Activated effector memory CD4-positive, alpha-beta T cell treated with Interleukin-2 at 50 U/mL for 16 hours (primary cell): ENCODE results near the gene MAPT.
"Not testable (repeated sequence)": the region's sequence is repeated elsewhere in the genome, so short reads cannot be mapped to it uniquely, and the experiment has no call there.

Experiments
- DNase-seq: peaks from one replicate; pipeline ENCODE4 v3.0.0-alpha.2; 2020

The MAPT gene

DNA sequence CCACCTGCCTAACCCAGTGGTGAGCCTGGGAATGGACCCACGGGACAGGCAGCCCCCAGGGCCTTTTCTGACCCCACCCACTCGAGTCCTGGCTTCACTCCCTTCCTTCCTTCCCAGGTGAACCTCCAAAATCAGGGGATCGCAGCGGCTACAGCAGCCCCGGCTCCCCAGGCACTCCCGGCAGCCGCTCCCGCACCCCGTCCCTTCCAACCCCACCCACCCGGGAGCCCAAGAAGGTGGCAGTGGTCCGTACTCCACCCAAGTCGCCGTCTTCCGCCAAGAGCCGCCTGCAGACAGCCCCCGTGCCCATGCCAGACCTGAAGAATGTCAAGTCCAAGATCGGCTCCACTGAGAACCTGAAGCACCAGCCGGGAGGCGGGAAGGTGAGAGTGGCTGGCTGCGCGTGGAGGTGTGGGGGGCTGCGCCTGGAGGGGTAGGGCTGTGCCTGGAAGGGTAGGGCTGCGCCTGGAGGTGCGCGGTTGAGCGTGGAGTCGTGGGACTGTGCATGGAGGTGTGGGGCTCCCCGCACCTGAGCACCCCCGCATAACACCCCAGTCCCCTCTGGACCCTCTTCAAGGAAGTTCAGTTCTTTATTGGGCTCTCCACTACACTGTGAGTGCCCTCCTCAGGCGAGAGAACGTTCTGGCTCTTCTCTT is 102.1 kb downstream of the MAPT start:
- DNase-seq: no peak

- no peak for DNase-seq
Measured at GRCh38 chr17:45997166-45997565, 102.8 kb downstream of the MAPT start.

- DNase-seq: no peak
Measured at GRCh38 chr17:45997624-45998023, 103.3 kb downstream of the MAPT start.

GRCh38 chr17:45998987-45999899 is 104.9 kb downstream of the MAPT start, which contains the start of gene STH:
Gene STH, plus strand, starts transcription at chr17:45999250. Its CDS starts 30 bp downstream, at chr17:45999280.
- no peak for DNase-seq

GRCh38 chr17:45999900-46000290 is 105.5 kb downstream of the MAPT start:
- DNase-seq: no peak

DNA sequence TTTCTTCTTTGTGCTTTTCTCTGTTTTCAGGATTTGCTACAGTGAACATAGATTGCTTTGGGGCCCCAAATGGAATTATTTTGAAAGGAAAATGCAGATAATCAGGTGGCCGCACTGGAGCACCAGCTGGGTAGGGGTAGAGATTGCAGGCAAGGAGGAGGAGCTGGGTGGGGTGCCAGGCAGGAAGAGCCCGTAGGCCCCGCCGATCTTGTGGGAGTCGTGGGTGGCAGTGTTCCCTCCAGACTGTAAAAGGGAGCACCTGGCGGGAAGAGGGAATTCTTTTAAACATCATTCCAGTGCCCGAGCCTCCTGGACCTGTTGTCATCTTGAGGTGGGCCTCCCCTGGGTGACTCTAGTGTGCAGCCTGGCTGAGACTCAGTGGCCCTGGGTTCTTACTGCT is 105.9 kb downstream of the MAPT start:
- no peak for DNase-seq

DNA sequence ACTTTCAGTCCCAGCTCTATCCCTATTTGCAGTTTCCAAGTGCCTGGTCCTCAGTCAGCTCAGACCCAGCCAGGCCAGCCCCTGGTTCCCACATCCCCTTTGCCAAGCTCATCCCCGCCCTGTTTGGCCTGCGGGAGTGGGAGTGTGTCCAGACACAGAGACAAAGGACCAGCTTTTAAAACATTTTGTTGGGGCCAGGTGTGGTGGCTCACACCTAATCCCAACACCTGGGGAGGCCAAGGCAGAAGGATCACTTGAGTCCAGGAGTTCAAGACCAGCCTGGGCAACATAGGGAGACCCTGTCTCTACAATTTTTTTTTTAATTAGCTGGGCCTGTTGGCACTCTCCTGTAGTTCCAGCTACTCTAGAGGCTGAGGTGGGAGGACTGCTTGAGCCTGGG is 106.4 kb downstream of the MAPT start:
- no peak for DNase-seq

- no peak for DNase-seq
Measured at GRCh38 chr17:46001390-46002310, 107.3 kb downstream of the MAPT start.

- DNase-seq: peak; percentile 61
Measured at GRCh38 chr17:46002311-46002972, 108.1 kb downstream of the MAPT start.

DNA sequence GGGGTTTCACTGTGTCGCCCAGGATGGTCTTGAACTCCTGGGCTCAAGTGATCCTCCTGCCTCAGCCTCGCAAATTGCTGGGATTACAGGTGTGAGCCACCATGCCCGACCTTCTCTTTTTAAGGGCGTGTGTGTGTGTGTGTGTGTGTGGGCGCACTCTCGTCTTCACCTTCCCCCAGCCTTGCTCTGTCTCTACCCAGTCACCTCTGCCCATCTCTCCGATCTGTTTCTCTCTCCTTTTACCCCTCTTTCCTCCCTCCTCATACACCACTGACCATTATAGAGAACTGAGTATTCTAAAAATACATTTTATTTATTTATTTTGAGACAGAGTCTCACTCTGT is 108.6 kb downstream of the MAPT start:
- no peak for DNase-seq

GRCh38 chr17:46003907-46004748 is 109.8 kb downstream of the MAPT start:
- no peak for DNase-seq

DNA sequence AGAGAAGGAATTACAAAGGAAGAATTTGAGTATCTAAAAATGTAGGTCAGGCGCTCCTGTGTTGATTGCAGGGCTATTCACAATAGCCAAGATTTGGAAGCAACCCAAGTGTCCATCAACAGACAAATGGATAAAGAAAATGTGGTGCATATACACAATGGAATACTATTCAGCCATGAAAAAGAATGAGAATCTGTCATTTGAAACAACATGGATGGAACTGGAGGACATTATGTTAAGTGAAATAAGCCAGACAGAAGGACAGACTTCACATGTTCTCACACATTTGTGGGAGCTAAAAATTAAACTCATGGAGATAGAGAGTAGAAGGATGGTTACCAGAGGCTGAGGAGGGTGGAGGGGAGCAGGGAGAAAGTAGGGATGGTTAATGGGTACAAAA is 111.7 kb downstream of the MAPT start:
- not testable (repeated sequence) for DNase-seq

DNA sequence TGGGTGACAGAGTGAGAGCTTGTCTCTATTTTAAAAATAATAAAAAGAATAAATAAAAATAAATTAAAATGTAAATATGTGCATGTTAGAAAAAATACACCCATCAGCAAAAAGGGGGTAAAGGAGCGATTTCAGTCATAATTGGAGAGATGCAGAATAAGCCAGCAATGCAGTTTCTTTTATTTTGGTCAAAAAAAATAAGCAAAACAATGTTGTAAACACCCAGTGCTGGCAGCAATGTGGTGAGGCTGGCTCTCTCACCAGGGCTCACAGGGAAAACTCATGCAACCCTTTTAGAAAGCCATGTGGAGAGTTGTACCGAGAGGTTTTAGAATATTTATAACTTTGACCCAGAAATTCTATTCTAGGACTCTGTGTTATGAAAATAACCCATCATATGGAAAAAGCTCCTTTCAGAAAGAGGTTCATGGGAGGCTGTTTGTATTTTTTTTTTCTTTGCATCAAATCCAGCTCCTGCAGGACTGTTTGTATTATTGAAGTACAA is 113.2 kb downstream of the MAPT start:
- no peak for DNase-seq

DNA sequence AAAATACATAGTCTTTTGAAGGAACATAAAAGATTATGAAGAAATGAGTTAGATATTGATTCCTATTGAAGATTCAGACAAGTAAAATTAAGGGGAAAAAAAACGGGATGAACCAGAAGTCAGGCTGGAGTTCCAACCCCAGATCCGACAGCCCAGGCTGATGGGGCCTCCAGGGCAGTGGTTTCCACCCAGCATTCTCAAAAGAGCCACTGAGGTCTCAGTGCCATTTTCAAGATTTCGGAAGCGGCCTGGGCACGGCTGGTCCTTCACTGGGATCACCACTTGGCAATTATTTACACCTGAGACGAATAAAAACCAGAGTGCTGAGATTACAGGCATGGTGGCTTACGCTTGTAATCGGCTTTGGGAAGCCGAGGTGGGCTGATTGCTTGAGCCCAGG is 114.2 kb downstream of the MAPT start:
- no peak for DNase-seq

- DNase-seq: no peak
Measured at GRCh38 chr17:46009681-46010596, 115.6 kb downstream of the MAPT start.

- DNase-seq: no peak
Measured at GRCh38 chr17:46010597-46011186, 116.3 kb downstream of the MAPT start.

DNA sequence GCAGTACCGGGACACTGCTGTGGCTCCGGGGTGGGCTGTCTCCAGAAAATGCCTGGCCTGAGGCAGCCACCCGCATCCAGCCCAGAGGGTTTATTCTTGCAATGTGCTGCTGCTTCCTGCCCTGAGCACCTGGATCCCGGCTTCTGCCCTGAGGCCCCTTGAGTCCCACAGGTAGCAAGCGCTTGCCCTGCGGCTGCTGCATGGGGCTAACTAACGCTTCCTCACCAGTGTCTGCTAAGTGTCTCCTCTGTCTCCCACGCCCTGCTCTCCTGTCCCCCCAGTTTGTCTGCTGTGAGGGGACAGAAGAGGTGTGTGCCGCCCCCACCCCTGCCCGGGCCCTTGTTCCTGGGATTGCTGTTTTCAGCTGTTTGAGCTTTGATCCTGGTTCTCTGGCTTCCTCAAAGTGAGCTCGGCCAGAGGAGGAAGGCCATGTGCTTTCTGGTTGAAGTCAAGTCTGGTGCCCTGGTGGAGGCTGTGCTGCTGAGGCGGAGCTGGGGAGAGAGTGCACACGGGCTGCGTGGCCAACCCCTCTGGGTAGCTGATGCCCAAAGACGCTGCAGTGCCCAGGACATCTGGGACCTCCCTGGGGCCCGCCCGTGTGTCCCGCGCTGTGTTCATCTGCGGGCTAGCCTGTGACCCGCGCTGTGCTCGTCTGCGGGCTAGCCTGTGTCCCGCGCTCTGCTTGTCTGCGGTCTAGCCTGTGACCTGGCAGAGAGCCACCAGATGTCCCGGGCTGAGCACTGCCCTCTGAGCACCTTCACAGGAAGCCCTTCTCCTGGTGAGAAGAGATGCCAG is 117.6 kb downstream of the MAPT start:
- DNase-seq: no peak

DNA sequence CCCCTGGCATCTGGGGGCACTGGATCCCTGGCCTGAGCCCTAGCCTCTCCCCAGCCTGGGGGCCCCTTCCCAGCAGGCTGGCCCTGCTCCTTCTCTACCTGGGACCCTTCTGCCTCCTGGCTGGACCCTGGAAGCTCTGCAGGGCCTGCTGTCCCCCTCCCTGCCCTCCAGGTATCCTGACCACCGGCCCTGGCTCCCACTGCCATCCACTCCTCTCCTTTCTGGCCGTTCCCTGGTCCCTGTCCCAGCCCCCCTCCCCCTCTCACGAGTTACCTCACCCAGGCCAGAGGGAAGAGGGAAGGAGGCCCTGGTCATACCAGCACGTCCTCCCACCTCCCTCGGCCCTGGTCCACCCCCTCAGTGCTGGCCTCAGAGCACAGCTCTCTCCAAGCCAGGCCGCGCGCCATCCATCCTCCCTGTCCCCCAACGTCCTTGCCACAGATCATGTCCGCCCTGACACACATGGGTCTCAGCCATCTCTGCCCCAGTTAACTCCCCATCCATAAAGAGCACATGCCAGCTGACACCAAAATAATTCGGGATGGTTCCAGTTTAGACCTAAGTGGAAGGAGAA is 118.2 kb downstream of the MAPT start:
- DNase-seq: no peak

- DNase-seq: no peak
Measured at GRCh38 chr17:46013127-46013501, 118.8 kb downstream of the MAPT start.
